HG03565 (cell line): Measurements from ENCODE around the gene MON1B.

ENCODE experiments used
- ATAC-seq: cut with Tn5 transposase; IDR thresholded peaks from one replicate; pipeline ENCODE4 v1.9.1; 2021; ENCODE audit warnings: mild to moderate bottlenecking, moderate library complexity; ENCODE audit not compliant: unreplicated experiment

Gene MON1B

DNA sequence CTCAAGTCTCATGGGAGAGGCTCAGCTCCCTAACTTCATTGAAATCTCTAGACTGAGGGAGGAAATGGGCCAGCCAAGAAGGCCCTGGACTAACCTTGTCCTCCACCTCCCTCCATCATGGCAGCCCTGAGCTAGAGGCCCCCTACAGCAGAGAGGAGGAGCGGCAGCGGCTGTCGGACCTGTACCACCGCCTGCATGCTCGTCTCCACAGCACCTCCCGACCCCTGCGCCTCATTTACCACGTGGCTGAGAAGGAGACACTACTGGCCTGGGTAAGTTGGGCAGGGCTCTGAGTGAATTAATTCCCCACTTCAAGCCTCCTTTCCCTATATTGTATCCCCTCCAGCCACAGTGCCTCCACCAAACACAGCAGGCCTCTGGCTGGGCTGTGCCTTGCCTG lies 4.4 kb downstream of the MON1B start:
- ATAC-seq, result no peak

DNA sequence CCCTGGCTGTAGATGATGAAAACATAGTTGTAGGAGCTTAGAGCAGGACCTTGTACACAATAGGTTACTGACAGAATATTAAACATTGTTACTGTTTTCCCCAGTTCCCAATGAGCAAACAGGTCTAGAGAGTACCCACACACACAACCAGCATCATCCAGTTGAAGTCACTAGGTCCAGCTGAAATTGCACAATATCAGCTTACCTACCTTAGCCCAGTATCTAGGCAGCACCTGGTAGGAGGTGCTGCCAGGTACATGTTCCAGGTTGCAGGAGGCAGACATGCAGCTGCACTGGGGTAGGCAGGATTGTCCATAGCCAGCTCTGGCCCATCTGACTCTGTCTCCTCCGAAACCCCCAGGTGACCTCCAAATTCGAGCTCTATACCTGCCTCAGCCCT lies 6.8 kb downstream of the MON1B start:
- no peak for ATAC-seq

DNA sequence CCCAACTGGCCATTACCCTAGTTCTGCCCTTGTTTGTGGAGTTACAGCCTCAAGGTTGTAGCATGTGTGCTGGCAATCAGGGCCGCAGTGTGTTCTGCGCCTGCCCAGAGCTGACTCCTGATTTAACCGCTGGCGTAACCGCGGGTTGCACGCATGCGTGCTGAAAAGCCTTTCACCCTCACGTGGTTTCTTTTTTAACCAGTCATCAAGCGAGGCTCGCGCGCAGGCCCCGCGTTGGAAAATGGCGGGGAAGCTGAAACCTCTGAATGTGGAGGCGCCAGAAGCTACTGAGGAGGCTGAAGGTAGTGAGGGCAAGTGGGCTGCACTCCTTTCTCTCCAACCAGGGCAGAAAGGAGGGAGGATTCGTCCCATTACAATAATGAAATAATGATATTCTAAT lies 8.2 kb downstream of the MON1B start, which contains the start of gene SYCE1L:
TSS of gene SYCE1L (plus strand) at position 198 of the 400 bp plus-strand sequence. CDS start at position 242, 44 bp downstream.
- no peak for ATAC-seq

DNA sequence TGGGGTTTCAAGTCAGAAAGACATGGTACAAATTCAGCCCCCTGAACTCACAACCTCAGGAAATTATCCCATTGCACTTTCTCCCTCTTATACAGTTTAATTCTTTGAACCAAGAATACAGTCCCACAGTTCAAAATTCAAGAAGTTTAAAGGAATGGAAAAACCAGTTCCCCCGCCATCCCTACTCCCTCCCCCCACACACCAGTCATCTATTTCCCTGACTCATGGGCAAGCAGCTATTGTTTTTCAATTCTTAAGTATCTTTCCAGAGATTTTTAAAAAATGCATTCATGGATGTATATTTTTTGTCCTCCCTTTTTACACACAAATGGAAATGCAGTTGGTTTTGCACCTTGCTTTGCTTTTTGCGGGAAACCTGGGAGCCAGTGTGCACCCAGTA lies 15.5 kb downstream of the MON1B start:
- ATAC-seq, result no peak

- ATAC-seq, result no peak
These were observed 16.0 kb downstream of the MON1B start for GRCh38 chr16:77207030-77207429.

DNA sequence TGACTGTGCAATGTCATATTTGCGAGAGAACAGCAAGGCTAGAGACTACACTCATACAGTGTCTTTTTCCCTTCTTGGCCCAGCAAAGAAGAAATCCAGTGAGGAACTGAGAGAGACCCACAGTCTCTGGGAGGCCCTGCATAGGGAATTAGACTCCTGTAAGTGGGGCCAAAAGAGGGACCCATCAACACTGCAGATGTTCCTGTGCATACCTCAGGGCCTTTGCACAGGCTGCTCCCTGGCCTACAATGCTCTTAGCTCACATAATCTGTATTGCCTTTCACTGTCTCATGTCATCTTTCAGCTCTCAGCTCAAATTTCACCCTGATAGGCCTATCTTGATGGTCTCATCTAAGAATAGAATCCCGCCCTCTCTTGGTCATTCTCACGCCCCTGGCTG lies 17.4 kb downstream of the MON1B start:
- ATAC-seq, result no peak

DNA sequence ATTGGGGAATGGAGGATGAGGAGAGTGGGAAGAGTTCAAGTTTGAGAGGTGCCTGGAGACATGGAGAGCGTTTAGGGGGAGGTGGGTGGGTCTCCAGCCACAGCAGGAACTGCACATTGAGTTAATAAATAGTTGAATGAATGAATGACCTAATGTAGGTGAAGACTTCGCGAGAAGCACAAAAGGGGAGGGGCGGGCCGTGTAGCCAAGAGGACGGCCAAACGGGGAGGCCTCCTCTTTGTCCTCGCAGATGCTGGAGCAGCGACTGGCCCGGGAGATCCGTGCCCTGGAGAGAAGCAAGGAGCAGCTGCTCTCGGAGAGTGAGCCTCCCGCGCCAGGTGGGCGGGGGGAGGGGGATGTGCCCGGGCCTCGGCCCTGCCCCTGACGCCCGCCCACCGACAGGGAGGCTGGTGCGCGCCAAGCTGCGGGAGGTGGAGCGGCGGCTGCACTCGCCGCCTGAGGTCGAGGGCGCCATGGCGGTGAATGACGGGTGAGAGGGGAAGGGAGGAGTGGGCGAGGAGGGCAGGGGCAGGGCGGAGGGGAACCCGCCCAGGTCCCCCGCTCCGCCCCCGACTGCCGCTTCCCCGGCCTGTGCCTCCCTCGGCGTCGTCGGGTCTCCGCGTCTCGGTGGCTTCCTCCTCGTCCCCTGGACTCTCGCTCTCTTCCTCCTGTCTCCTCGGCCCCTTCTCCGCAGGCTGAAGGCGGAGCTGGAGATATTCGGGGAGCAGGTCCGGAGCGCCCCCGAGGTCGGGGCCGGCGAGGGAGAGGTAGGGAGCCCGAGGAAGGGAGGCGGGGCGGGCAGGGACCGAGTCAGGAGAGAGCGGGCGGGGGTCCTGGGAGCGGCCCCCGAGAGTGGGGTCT lies 21.1 kb downstream of the MON1B start:
- ATAC-seq, result peak; percentile 56

DNA sequence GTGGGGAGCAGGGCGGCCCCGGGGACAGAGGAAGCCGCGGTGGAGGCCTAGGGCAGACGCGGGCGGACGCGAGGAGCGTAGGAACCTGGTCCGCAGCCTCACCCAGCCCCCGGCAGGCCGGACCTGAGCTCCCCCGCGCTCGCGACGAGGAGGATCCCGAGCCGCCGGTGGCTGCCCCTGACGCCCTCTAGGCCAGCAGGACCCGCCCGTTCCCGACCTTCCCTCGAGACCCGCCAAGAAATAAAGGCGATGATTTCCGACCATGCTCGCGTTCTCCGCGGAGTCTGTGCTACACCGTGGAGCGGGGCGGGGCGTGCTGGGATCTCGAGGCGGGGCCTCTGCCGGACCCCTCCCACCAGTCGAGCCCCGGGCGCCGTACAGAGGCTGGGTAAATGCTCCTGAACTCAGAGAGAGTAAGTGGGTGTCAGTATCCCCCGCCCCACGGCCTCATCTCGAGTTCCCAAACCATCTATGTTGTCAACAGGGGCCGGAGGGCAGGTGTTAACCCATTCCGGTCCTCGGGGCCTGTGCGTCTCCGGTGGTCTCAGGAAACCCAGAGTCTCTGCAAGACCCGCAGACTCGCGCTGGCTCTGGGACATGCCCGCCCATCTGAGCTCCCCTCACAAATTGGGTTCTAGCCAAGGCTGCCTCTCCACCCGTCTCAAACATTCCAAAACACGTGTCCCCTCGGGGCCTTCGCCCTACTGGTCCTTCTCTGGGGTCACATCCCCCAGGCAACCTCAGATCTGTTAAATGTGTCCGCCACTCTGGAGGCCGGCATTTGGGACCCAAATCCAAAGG lies 22.0 kb downstream of the MON1B start:
- ATAC-seq, result peak; percentile 73

DNA sequence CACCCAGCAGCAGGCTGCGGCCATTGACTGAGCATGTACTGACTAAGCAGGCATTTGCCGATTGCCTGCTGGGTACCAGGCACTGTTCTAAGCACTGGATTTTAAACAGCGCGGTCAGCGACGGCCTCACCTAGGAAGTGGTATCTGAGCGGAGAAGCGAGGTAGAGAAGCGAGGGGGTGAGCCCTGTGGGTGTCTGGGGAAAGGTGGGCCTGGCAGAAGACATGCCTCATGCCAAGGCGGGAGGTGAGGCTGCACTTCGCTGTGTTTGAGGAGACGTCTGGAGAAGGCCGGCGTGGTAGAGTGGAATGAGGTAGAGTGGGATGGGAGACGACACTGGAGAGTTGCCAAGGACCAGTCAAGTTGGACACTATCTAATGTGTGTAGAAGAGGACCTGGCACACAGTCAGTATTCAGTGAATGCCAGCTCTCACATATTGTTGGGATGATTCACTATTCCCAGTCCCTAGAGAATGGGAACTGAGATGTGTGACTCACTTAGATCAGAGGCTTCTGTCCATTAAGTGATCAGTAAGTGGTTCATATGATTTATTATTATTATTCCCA lies 22.6 kb downstream of the MON1B start:
- no peak for ATAC-seq

DNA sequence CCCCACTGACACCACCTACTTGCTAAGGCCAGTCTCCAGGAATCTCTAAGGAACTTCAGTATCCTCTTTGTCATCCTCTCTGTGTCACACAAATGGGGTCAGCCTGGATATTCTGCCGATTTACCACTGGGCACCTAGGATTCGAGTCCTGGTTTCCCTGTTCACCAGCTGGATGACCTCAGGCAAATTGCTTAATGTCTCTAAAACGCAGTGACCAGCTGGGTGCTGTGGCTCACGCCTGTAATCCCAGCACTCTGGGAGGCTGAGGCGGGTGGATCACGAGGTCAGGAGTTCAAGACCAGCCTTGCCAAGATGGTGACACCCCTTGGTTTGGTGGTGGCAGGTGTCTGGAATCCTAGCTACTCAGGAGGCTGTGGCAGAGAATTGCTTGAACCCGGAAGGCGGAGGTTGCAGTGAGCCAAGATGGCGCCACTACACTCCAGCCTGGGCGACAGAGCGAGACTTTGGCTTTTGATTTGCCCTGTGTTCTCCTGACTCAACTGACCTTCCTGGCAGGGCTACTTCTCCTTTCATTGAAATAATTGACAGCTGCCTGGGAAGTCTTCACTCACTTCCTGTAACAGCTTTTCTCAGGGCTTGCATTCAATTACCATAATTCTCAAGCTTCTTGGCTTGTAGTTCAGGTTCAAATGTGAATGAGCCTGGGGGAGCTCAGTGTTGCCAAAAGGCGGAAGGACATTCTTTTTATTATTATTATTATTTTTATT lies 23.6 kb downstream of the MON1B start:
- no peak for ATAC-seq

DNA sequence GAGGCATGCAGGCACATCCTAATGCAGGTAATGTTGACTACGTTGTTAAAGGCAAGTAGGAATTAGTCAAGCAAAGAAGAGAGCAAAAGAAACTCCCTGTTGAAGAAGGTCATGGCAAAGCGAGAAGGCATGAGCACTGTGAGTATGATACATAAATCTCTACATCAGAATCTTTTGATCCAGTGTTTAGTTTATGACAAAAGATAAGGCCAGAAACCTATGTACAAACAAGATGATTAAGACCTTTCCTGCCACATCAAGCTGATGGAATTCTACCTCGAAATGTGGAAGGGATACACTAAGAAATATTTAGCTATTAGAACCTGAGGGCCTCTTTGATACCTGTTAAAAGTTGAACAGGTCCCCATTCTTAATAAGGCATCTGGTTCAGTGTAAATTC lies 28.4 kb downstream of the MON1B start:
- no peak for ATAC-seq

GRCh38 chr16:77220427-77220826 lies 29.4 kb downstream of the MON1B start:
- peak; percentile 86 for ATAC-seq

- no peak for ATAC-seq
These were observed 30.5 kb downstream of the MON1B start for GRCh38 chr16:77221482-77221881.

DNA sequence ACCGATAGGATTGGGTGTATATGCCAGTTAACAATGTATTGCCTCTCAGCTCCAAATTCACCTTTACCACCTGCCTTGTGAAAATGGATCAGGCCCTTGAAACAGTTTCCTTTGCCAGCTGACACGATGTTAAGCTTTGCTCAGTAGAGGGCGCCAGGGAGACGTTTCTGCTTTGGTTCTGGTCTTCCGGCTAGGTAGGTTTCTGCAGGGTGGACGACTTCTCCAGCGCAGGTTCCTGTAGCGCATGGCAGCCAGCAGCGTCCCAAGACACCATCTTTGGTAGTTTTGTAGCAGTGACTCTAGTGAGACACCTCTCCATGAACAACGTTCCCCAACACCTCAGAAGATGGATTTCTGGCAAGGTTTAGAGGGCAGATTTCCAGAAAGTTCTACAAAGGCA lies 32.2 kb downstream of the MON1B start:
- no peak for ATAC-seq

- ATAC-seq, result no peak
These were observed 34.2 kb downstream of the MON1B start for GRCh38 chr16:77225182-77225581.

DNA sequence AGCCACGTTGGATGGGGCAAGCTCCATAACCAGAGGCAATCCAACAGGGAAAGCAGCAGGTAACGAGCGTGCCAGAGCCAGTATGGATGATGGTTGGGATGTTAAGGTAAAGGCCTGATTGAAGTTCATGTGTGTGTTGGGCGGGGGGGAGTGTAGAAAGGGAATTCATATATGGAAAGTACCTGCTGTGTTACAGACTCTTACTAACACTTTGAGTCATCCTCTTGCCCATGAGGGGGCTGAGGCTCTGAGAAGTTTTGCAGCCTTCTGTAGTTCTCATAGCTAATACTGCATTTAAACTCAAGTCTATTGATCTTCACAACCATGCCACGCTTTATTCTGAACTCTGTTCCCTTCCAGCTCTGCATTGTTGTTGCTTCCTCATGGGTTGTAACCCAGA lies 36.8 kb downstream of the MON1B start:
- peak; percentile 85 for ATAC-seq

GRCh38 chr16:77231047-77231446 lies 40.1 kb downstream of the MON1B start:
- ATAC-seq, result no peak

DNA sequence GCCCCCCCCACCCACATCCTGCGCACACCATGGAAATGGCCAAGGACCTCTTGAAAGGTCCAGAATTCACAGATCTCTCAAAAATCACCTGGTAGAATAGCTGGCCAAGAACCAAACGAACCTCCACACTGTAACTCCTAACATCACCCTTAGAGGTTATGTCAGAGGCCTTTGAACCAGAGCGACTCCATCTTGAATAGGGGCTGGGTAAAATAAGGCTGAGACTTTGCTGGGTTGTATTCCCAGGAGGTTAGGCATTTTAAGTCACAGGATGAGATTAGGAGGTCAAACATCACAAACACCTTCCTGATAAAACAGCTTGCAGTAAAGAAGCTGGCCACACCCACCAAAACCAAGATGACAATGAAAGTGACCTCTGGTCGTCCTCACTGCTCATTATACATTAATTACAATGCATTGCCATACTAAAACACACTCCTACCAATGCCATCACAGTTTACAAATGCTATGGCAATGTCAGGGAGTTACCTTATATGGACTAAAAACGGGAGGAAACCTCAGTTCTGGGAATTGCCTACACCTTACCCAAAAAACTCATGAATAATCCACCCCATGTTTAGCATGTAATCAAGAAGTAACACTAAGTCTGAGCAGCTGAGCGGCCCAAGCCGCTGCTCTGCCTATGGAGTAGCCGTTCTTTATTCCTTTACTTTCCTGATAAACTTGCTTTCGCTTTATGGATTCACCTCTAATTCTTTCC lies 43.0 kb downstream of the MON1B start:
- ATAC-seq, result no peak

DNA sequence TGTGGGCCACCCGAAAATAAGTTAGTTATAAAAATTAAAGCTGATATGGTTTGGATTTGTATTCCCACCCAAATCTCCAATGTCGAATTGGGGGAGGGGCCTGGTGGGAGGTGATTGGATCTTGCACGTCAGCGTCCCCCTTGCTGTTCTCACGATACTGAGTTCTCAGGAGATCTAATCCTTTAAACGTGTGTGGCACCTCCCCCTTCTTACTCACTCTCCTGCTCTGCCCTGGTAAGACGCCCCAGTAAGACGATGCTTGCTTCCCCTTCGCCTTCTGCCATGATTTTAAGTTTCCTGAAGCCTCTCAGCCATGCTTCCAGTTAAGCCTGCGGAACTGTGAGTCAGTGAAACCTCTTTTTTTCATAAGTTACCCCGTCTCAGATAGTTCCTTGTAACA lies 43.6 kb downstream of the MON1B start:
- no peak for ATAC-seq

- ATAC-seq, result peak; percentile 96
These were observed 45.1 kb downstream of the MON1B start for GRCh38 chr16:77236063-77236511.
